ENCODE results near the gene GPRC5C. TPM values are rescaled to one million over a fixed set of nuclear protein-coding genes. Genes with fewer than 3 reads are reported as not detected.

GPRC5C gene
- total RNA-seq, 1 donor from 2014 or later = 34.4 TPM

DNA sequence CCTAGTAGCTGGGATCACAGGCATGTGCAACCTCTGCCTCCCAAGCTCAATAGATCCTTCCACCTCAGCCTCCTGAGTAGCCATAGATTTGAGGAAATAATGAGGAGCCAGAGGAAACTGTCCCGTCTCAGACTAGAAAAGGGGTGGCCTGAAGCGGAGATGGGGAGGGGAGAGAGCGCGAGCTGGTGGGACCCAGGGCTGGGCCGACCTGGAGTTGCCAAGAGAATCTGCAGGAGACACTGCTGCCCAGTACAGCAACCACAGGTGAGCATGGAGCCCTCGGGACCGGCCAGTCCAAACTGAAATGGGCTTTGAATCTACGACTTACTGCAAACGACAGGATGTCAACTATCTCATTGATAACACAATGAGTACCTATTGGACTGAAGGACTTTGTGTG, 58.8 kb downstream of the GPRC5C start:
- intact Hi-C loops (cut with micrococcal nuclease) = no loop called here

GRCh38 chr17:74491626-74492025, 59.7 kb downstream of the GPRC5C start:
- DNase-seq (no peak), ATAC-seq (no peak)
- intact Hi-C loops (cut with micrococcal nuclease) = no loop called here

More for the DNA sequence above, 58.8 kb downstream of the GPRC5C start:
- DNase-seq (no peak), ATAC-seq (no peak)

DNA sequence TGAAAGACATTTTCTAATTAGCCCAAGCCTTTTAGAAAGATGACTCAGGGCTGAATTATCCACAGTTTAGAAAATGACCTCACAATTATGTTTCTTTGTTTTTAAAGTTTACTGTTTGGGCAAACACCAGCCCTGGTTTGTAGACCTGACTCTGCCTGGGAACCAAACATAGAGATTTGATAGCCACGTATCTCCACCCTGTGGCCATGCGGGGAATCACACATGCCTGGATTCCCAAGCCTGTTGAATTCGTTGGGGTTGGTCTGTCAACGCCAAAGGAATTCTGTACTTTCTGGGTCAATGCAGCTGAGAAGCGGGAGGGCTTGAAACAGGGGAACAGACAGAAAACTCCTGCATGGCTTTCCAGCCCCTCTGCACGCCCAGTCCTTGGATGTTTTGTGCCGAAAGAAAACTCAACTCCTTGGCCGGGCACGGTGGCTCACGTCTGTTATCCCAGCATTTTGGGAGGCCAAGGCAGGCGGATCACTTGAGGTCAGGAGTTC, 61.5 kb downstream of the GPRC5C start:
- DNase-seq = peak; percentile 71
- ATAC-seq = peak; percentile 78
- intact Hi-C loops (cut with micrococcal nuclease) = no loop called here

Other genes with a start within 250 kb of the GPRC5C start
- gene RPL38, start 228.4 kb upstream of the GPRC5C start, total RNA-seq = 724 TPM
- 42.6 TPM for gene TTYH2, start 218.5 kb upstream of the GPRC5C start, total RNA-seq
- gene DNAI2, start 157.9 kb upstream of the GPRC5C start, total RNA-seq = not detected
- 0.30 TPM for gene KIF19, start 105.9 kb upstream of the GPRC5C start, total RNA-seq
- gene BTBD17, start 70.2 kb upstream of the GPRC5C start, total RNA-seq = not detected
- 0.15 TPM for gene GPR142, start 64.6 kb upstream of the GPRC5C start, total RNA-seq
- gene CD300A, start 34.5 kb downstream of the GPRC5C start, total RNA-seq = 1.9 TPM
- 0.25 TPM for gene CD300LB, start 99.4 kb downstream of the GPRC5C start, total RNA-seq
- 0.82 TPM for gene CD300C, start 114.0 kb downstream of the GPRC5C start, total RNA-seq
- gene CD300H, start 135.4 kb downstream of the GPRC5C start, total RNA-seq = not detected
- not detected for gene CD300LD, start 160.2 kb downstream of the GPRC5C start, total RNA-seq
- gene CD300E, start 191.7 kb downstream of the GPRC5C start, total RNA-seq = 0.27 TPM